GM12878 (cell line): ENCODE measurements around the gene ATP5F1D. TPM values are rescaled to one million over a fixed set of nuclear protein-coding genes. Genes with fewer than 3 reads are reported as not detected.

ENCODE experiments used
- ATAC-seq: fragments of 200-7000 bp; cut with Tn5 transposase; 3 replicates; pipeline ENCODE4 v1.9.1; 2020; ENCODE audit warnings: mild to moderate bottlenecking, moderate library complexity
- BruUV-seq: library from RNA; stranded (reverse); fragments of 400-500 nt; replicated peaks from 2 replicates; lab custom pipeline; 2021; lab: Mats Ljungman, UMichigan
- CTCF ChIA-PET: fragments of 300-600 bp; sonication (Branson Sonifier 250); formaldehyde crosslinking; extraction: SDS; loops from one replicate; lab custom pipeline; 2021; ENCODE audit warnings: inconsistent platforms; lab: Yijun Ruan, JAX
- POLR2A ChIA-PET: fragments of 350-600 bp; formaldehyde crosslinking; extraction: SDS; loops from one replicate; lab custom pipeline; 2021; ENCODE audit warnings: inconsistent platforms; lab: Charles Lee
- RAD21 ChIA-PET: fragments of 300-600 bp; sonication (Branson Sonifier 250); formaldehyde crosslinking; loops from one replicate; lab custom pipeline; 2023; ENCODE audit warnings: antibody characterized with exemption; ENCODE audit not compliant: unreplicated experiment; lab: Charles Lee
- SMC1A ChIA-PET: fragments of 300-600 bp; sonication (Branson Sonifier 250); formaldehyde crosslinking; loops from one replicate; lab custom pipeline; 2023; ENCODE audit not compliant: unreplicated experiment, uncharacterized antibody; lab: Charles Lee
- DNase-seq: peaks from one replicate; pipeline ENCODE4 v3.0.0-alpha.2; 2011; ENCODE audit warnings: low read depth, low spot score
- FAIRE-seq: peaks from 3 replicates; lab custom pipeline; 2011; peaks lifted over from hg19 to GRCh38; lab: Jason Lieb, UNC
- H2AFZ ChIP-seq: 2 replicates; pipeline ENCODE4 v1.6.0; 2011; ENCODE audit warnings: low read depth, low read length, control low read depth; ENCODE audit not compliant: control insufficient read depth
- H3K27ac ChIP-seq: 2 replicates; pipeline ENCODE4 v1.5.1; 2011; ENCODE audit warnings: control low read depth; ENCODE audit not compliant: control insufficient read depth, insufficient read depth
- H3K27me3 ChIP-seq, 2 experiments: replicated peaks in 1 of 2; 2 replicates each; pipeline versions ENCODE4 v1.6.0 to v1.6.1; 2011; ENCODE audit warnings: low read length in 1 of 2; ENCODE audit not compliant: control insufficient read depth in 2 of 2, insufficient read depth in 2 of 2
- H3K36me3 ChIP-seq, 2 experiments: 2 replicates each; pipeline ENCODE4 v1.5.1; 2011; ENCODE audit warnings: low read length in 1 of 2; ENCODE audit not compliant: control insufficient read depth in 2 of 2, insufficient read depth in 2 of 2
- H3K4me1 ChIP-seq: 2 replicates; pipeline ENCODE4 v1.6.1; 2011; ENCODE audit warnings: mild to moderate bottlenecking, low read length, moderate library complexity, mixed read lengths; ENCODE audit not compliant: control insufficient read depth, insufficient read depth
- H3K4me2 ChIP-seq: 2 replicates; pipeline ENCODE4 v1.6.0; 2011; ENCODE audit warnings: control low read depth; ENCODE audit not compliant: control insufficient read depth, insufficient read depth
- H3K4me3 ChIP-seq: fragments of 200-600 bp; sonication (generic); 2 replicates; pipeline ENCODE4 v1.5.1; 2016
- H3K79me2 ChIP-seq: 2 replicates; pipeline ENCODE4 v1.6.0; 2011; ENCODE audit warnings: low read length; ENCODE audit not compliant: control insufficient read depth, insufficient read depth
- H3K9ac ChIP-seq: 2 replicates; pipeline ENCODE4 v1.8.0; 2011; ENCODE audit warnings: low read length, control low read depth, mixed read lengths; ENCODE audit not compliant: control insufficient read depth, insufficient read depth
- H3K9me3 ChIP-seq: replicated peaks from 3 replicates; pipeline ENCODE4 v1.5.1; 2011; ENCODE audit warnings: mild to moderate bottlenecking, low read length; ENCODE audit not compliant: control insufficient read depth, insufficient read depth
- H4K20me1 ChIP-seq: 2 replicates; pipeline ENCODE4 v1.6.0; 2011; ENCODE audit not compliant: control insufficient read depth, insufficient read depth
- BACH1 ChIP-seq: fragments of 450-650 bp; IDR thresholded peaks from 2 replicates; pipeline ENCODE4 v1.6.1; 2017; ENCODE audit warnings: mild to moderate bottlenecking, borderline replicate concordance
- CREM ChIP-seq: IDR thresholded peaks from 2 replicates; pipeline ENCODE4 v1.6.1; 2014; ENCODE audit warnings: antibody characterized with exemption, low read depth
- EED ChIP-seq: sonication (generic); IDR thresholded peaks from 2 replicates; pipeline ENCODE4 v1.6.1; 2016; ENCODE audit warnings: antibody characterized with exemption, low read depth
- IKZF1 ChIP-seq: fragments of 450-650 bp; conservative IDR thresholded peaks from 2 replicates; pipeline ENCODE4 v1.6.1; 2017; ENCODE audit warnings: antibody characterized with exemption, mild to moderate bottlenecking
- IKZF2 ChIP-seq, 2 experiments: fragments of 450-650 bp; IDR thresholded peaks; 2 replicates each; pipeline ENCODE4 v1.6.1; 2017; ENCODE audit warnings: mild to moderate bottlenecking in 2 of 2, moderate library complexity in 2 of 2
- MEF2B ChIP-seq: fragments of 450-650 bp; IDR thresholded peaks from 2 replicates; pipeline ENCODE4 v1.6.1; 2018; ENCODE audit warnings: mild to moderate bottlenecking, moderate library complexity; ENCODE audit not compliant: partially characterized antibody, poor library complexity, severe bottlenecking
- MLLT1 ChIP-seq: fragments of 450-650 bp; IDR thresholded peaks from 2 replicates; pipeline ENCODE4 v1.6.1; 2016; ENCODE audit warnings: mild to moderate bottlenecking
- MTA3 ChIP-seq: IDR thresholded peaks from 2 replicates; pipeline ENCODE4 v1.6.1; 2012; ENCODE audit warnings: low read length, inconsistent platforms, borderline replicate concordance
- SMARCA5 ChIP-seq: fragments of 450-650 bp; IDR thresholded peaks from 2 replicates; pipeline ENCODE4 v1.6.1; 2017; ENCODE audit warnings: mild to moderate bottlenecking
- WGBS: methylation state at CpG from one replicate; pipeline ENCODE4 v1.1.6; 2016; ENCODE audit warnings: low lambda C conversion rate; ENCODE audit not compliant: insufficient replicate concordance, insufficient coverage; ENCODE audit errors: missing lambda C conversion rate; 5-methylcytosine and 5-hydroxymethylcytosine counted together
- in situ Hi-C: fragments of 300-500 bp; cut with MboI; formaldehyde crosslinking; loops from 9 replicates; pipeline ENCODE4 v1.14.3; 2018; ENCODE audit warnings: mixed read lengths
- intact Hi-C: fragments of 100-400 bp; cut with micrococcal nuclease; formaldehyde crosslinking; loops from one replicate; pipeline ENCODE4 v1.14.2; 2022; ENCODE audit not compliant: unreplicated experiment
- polyA plus RNA-seq, 11 experiments: library from polyadenylated mRNA; depleted of rRNA in 4 of 11; unstranded in 6 of 11; stranded (reverse) in 5 of 11; fragments of >200 nt; fragmentation: Nextera tagmentation in 4 of 11; fragmentation: Illumina TruSeq in 1 of 11; extraction: Ambion mirVana in 4 of 11; extraction: Trizol in 1 of 11; gene quantifications; 1 replicate in 1 of 11; 2 replicates in 10 of 11; pipeline versions ENCODE4 v1.2.1 to v1.2.3, GENCODE V29; 2011 to 2016; ENCODE audit warnings: inconsistent platforms in 2 of 11, missing spikeins in 2 of 11, low read depth in 1 of 11
- total RNA-seq, 4 experiments: library from RNA; depleted of rRNA in 3 of 4; stranded (reverse); fragments of >200 nt in 3 of 4; fragmentation: Illumina TruSeq in 1 of 4; extraction: Trizol in 1 of 4; gene quantifications; 2 replicates each; pipeline versions ENCODE4 v1.2.1 to v1.2.3, GENCODE V29; 2013 to 2021
- TF ChIP-seq, protein P1 (sequence below): fragments of 450-650 bp; IDR thresholded peaks from 2 replicates; pipeline ENCODE4 v1.6.1; 2016; ENCODE audit warnings: mild to moderate bottlenecking, moderate library complexity, borderline replicate concordance

Gene ATP5F1D
- total and polyA plus RNA-seq, 10 of the 15 experiments (the other 5 are each of a cell fraction or from before 2014, with no cell fraction given), result 7.2 to 357 (median 49.5) TPM

DNA sequence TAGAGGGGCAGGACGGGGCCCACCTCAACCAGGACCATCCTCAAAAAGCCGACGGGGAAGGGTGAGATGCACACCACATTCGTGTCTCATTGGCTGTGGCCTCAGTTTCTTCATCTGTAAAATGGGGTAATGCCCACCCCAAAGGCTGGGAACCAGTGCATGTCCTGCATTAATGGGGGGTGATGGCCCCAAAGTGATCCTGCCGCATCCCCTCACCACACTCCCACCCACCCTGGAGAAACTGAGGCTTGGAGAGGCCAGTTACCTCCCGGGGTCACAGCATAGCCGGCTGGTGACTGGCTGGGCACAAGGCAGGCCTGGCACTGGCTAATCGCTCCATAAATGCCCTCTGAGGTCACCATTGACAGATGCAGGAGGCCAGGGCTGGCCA lies 6.2 kb downstream of the ATP5F1D start:
- SMC1A ChIA-PET, result no interaction called here
- H3K9ac ChIP-seq, result no peak overlapping the region
- TF ChIP-seq BACH1, result no peak
- TF ChIP-seq EED, result 0 out of 2 replicates have a peak, but pooled peaks have one; percentile 3
- no peak for TF ChIP-seq MEF2B
- TF ChIP-seq SMARCA5, result 0 out of 2 replicates have a peak, but pooled peaks have one; percentile 61
- no TSS peak for BruUV-seq
- peaks cover 39% of the 10 kb centered on the region for H3K79me2 ChIP-seq
- CTCF ChIA-PET, result interaction anchor here (1.3 kb wide), 1 partner anchor 19 kb away, joined by 6 read pairs; no protein-coding TSS in a partner anchor
- no peak overlapping the region for H3K4me3 ChIP-seq
- H3K4me2 ChIP-seq, result peak overlapping the region; percentile 86
- H3K27me3 ChIP-seq, result no peaks in the 10 kb centered on the region
- ATAC-seq (no peak), DNase-seq (no peak), FAIRE-seq (no peak)
- 75% methylated on average over 8 of the region's 8 CpGs for WGBS
- POLR2A ChIA-PET, result interaction anchor here (7.7 kb wide), 1 partner anchor 18 kb away, joined by 184 read pairs; the partner anchor contains the start of gene CIRBP
- peaks cover 18% of the 10 kb centered on the region; the same call in 1 of the 2 replicates for H3K4me1 ChIP-seq
- in situ Hi-C loops (no loop called here), intact Hi-C loops (loop anchor here (10.0 kb wide), 1 partner anchor 323 kb away; the partner anchor contains the start of gene ARID3A)
- H4K20me1 ChIP-seq, result no peaks in the 10 kb centered on the region
- no peaks in the 10 kb centered on the region; a peak in 2 of 4 replicates for H3K36me3 ChIP-seq
- RAD21 ChIA-PET, result no interaction called here
- peak overlapping the region; percentile 80 for H2AFZ ChIP-seq
- no peaks in the 10 kb centered on the region for H3K9me3 ChIP-seq
- H3K27ac ChIP-seq, result peak overlapping the region; percentile 61

GRCh38 chr19:1248139-1248785 lies 6.7 kb downstream of the ATP5F1D start, which contains the start of gene MIDN:
MIDN (plus strand) TSS chr19:1248583; CDS start chr19:1250297, 1,714 bp downstream.
- H3K4me3 ChIP-seq, result peak within 1 kb of the TSS; percentile 88
- H3K4me1 ChIP-seq, result peaks cover 18% of the 10 kb centered on the region
- H3K36me3 ChIP-seq, result no peaks in the 10 kb centered on the region; a peak in 2 of 4 replicates
- H4K20me1 ChIP-seq, result no peaks in the 10 kb centered on the region
- DNase-seq (no peak), FAIRE-seq (no peak), ATAC-seq (peak; percentile 45)
- WGBS, result under 1% methylated on average over 32 of the region's 60 CpGs
- H3K27me3 ChIP-seq, result no peaks in the 10 kb centered on the region
- ChIA-PET POLR2A (interaction anchor here (2.2 kb wide), 1 partner anchor 14 kb away, joined by 8 read pairs; no protein-coding TSS in a partner anchor), CTCF (interaction anchor here (1.0 kb wide), 1 partner anchor 18 kb away, joined by 12 read pairs; no protein-coding TSS in a partner anchor), SMC1A (no interaction called here), RAD21 (interaction anchor here (1.0 kb wide), 1 partner anchor 18 kb away, joined by 3 read pairs; no protein-coding TSS in a partner anchor)
- no peaks in the 10 kb centered on the region for H3K9me3 ChIP-seq
- peak within 1 kb of the TSS; percentile 82 for H3K27ac ChIP-seq
- H3K4me2 ChIP-seq, result peak within 1 kb of the TSS; percentile 86
- in situ Hi-C loops (no loop called here), intact Hi-C loops (loop anchor here (10.0 kb wide), 1 partner anchor 323 kb away; the partner anchor contains the start of gene ARID3A)
- peak within 1 kb of the TSS; percentile 80 for H2AFZ ChIP-seq
- peak within 1 kb of the TSS; percentile 70; the same call in 1 of the 2 replicates for H3K9ac ChIP-seq
- peaks cover 45% of the 10 kb centered on the region for H3K79me2 ChIP-seq
- no TSS peak for BruUV-seq
- TF ChIP-seq, protein P1, sequence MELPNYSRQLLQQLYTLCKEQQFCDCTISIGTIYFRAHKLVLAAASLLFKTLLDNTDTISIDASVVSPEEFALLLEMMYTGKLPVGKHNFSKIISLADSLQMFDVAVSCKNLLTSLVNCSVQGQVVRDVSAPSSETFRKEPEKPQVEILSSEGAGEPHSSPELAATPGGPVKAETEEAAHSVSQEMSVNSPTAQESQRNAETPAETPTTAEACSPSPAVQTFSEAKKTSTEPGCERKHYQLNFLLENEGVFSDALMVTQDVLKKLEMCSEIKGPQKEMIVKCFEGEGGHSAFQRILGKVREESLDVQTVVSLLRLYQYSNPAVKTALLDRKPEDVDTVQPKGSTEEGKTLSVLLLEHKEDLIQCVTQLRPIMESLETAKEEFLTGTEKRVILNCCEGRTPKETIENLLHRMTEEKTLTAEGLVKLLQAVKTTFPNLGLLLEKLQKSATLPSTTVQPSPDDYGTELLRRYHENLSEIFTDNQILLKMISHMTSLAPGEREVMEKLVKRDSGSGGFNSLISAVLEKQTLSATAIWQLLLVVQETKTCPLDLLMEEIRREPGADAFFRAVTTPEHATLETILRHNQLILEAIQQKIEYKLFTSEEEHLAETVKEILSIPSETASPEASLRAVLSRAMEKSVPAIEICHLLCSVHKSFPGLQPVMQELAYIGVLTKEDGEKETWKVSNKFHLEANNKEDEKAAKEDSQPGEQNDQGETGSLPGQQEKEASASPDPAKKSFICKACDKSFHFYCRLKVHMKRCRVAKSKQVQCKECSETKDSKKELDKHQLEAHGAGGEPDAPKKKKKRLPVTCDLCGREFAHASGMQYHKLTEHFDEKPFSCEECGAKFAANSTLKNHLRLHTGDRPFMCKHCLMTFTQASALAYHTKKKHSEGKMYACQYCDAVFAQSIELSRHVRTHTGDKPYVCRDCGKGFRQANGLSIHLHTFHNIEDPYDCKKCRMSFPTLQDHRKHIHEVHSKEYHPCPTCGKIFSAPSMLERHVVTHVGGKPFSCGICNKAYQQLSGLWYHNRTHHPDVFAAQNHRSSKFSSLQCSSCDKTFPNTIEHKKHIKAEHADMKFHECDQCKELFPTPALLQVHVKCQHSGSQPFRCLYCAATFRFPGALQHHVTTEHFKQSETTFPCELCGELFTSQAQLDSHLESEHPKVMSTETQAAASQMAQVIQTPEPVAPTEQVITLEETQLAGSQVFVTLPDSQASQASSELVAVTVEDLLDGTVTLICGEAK, result no peak
- TF ChIP-seq MLLT1 (no peak), IKZF2 (IDR thresholded peaks at IDR 0.05) (peak in 1 of 2 experiments; percentile 54; a peak in 1 of 4 replicates), CREM (0 out of 2 replicates have a peak, but pooled peaks have one; percentile 7), MTA3 (no peak), IKZF1 (peak; percentile 58; the same call in 1 of the 2 replicates), SMARCA5 (peak; percentile 3; the same call in 1 of the 2 replicates)
